AG09319 (cell line): ENCODE results near the gene TMEM129.
"Not testable (repeated sequence)": the region's sequence is repeated elsewhere in the genome, so short reads cannot be mapped to it uniquely, and the experiment has no call there.

ENCODE experiments used
- DNase-seq: peaks from one replicate; pipeline ENCODE4 v3.0.0-alpha.2; 2010; ENCODE audit warnings: low read depth; ENCODE audit errors: extremely low read depth
- CTCF ChIP-seq: IDR thresholded peaks from 2 replicates; pipeline ENCODE4 v1.5.1; 2011; ENCODE audit warnings: low read depth, mild to moderate bottlenecking, inconsistent platforms, low read length, moderate library complexity

TMEM129 gene

GRCh38 chr4:1705732-1706131 is 15.4 kb downstream of the TMEM129 start:
- TF ChIP-seq CTCF = no peak
- no peak for DNase-seq

GRCh38 chr4:1703867-1704266 is 17.3 kb downstream of the TMEM129 start:
- no peak for DNase-seq
- no peak for TF ChIP-seq CTCF

GRCh38 chr4:1701671-1702070 is 19.5 kb downstream of the TMEM129 start:
- DNase-seq = not testable (repeated sequence)

GRCh38 chr4:1695913-1696312 is 25.2 kb downstream of the TMEM129 start:
- TF ChIP-seq CTCF = no peak
- no peak for DNase-seq

GRCh38 chr4:1693131-1693896 is 27.8 kb downstream of the TMEM129 start:
- peak; percentile 40 for DNase-seq
- TF ChIP-seq CTCF = peak; percentile 91

GRCh38 chr4:1691737-1692373 is 29.3 kb downstream of the TMEM129 start:
- TF ChIP-seq CTCF = no peak
- no peak for DNase-seq

GRCh38 chr4:1690698-1691097 is 30.4 kb downstream of the TMEM129 start:
- TF ChIP-seq CTCF = no peak
- no peak for DNase-seq
